ENCODE results near the gene CNTFR.

- TF ChIP-seq POLR2AphosphoS5 (IDR thresholded peaks at IDR 0.05), result peak in 1 of 3 donors; percentile 62
- no peak for TF ChIP-seq CTCF (IDR thresholded peaks at IDR 0.05 in 8 of 11, conservative IDR thresholded peaks at IDR 0.05 in 3 of 11)
These were observed 4.7 kb upstream of the CNTFR start for GRCh38 chr9:34594177-34594576.
